Measurements from ENCODE around the gene FRYL.

FRYL gene

DNA sequence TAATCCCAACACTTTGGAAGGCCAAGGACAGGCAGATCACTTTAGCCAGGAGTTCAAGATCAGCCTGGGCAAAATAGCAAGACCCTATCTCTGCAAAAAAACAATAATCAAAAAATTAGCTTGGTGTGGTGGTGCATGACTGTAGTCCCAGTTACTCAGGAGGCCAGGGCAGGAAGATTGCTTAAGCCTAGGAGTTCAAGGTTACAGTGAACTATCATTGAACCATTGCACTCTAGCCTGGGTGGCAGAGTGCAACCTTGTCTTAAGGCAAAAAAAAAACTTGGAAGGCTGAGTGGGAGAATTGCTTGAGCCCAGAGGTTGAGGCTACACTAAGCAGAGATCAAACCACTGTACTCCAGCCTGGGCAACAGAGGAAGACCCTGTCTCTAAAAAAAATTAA is 5.2 kb upstream of the FRYL start:
- H3K4me3 ChIP-seq (ENCODE audit: low read length in 2 of 2) = no peak overlapping the region
- H3K9me3 ChIP-seq (ENCODE audit: control insufficient read depth in 2 of 2, low read length in 2 of 2) = no peaks in the 10 kb centered on the region
- no peaks in the 10 kb centered on the region for H3K36me3 ChIP-seq (ENCODE audit: control insufficient read depth in 2 of 2, insufficient read depth in 2 of 2, low read length in 2 of 2)
- peaks cover 5% of the 10 kb centered on the region for H3K4me1 ChIP-seq (ENCODE audit: control insufficient read depth, insufficient read depth, low read length)
- H3K9ac ChIP-seq (ENCODE audit: low read length in 2 of 2) = no peak overlapping the region
- H3K27ac ChIP-seq (ENCODE audit: low read length) = no peak overlapping the region
- H3K27me3 ChIP-seq (ENCODE audit: control insufficient read depth in 1 of 2, insufficient read depth in 2 of 2, low read length in 2 of 2) = no peaks in the 10 kb centered on the region

DNA sequence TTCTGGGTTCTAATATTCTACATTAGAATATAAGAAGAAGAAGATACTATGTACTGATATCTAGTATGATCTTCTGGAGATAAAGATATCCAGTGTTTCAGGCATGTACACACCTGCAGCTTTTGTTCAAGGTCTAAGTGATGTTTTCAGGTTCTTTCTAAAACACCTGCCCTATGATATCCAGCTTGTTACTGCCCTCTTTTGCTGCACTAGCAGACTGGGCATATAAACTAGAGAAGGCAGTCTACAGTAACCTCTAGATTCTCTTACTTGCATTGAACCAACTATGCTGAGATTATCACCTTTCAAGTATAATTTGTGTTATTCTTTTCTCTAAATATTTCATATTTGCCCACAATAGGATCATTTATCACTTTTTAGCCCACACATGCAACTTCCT is 1.9 kb upstream of the FRYL start:
- Histone ChIP-seq H3K9ac (ENCODE audit: low read length in 2 of 2) (no peak overlapping the region), H3K9me3 (ENCODE audit: control insufficient read depth in 2 of 2, low read length in 2 of 2) (no peaks in the 10 kb centered on the region), H3K27me3 (ENCODE audit: control insufficient read depth in 1 of 2, insufficient read depth in 2 of 2, low read length in 2 of 2) (no peaks in the 10 kb centered on the region), H3K4me1 (ENCODE audit: control insufficient read depth, insufficient read depth, low read length) (peaks cover 17% of the 10 kb centered on the region), H3K36me3 (ENCODE audit: control insufficient read depth in 2 of 2, insufficient read depth in 2 of 2, low read length in 2 of 2) (no peaks in the 10 kb centered on the region), H3K4me3 (ENCODE audit: low read length in 2 of 2) (no peak overlapping the region), H3K27ac (ENCODE audit: low read length) (no peak overlapping the region)

DNA sequence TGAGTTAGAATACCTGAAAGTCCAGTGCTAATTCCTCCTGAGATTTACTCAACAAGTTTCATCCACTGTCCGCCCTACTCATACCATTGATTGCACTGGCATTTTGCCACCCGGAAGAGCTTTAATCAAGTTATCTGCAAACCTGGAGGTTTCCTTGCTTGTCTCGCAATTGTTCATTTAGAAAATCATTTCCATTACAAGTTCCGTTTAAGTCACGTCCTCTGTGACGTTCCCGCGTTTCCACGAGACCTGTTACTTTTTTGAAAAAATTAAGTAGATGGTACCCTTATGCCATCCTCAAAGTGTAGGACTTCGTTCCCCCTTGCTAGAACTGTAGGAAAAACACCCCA is 761 bp upstream of the FRYL start:
- Histone ChIP-seq H3K9me3 (ENCODE audit: control insufficient read depth in 2 of 2, low read length in 2 of 2) (no peaks in the 10 kb centered on the region), H3K9ac (ENCODE audit: low read length in 2 of 2) (peak overlapping the region; percentile 60 to 87), H3K27me3 (ENCODE audit: control insufficient read depth in 1 of 2, insufficient read depth in 2 of 2, low read length in 2 of 2) (no peaks in the 10 kb centered on the region), H3K36me3 (ENCODE audit: control insufficient read depth in 2 of 2, insufficient read depth in 2 of 2, low read length in 2 of 2) (no peaks in the 10 kb centered on the region), H3K4me3 (ENCODE audit: low read length in 2 of 2) (peak overlapping the region; percentile 75 to 82), H3K27ac (ENCODE audit: low read length) (peak overlapping the region; percentile 76), H3K4me1 (ENCODE audit: control insufficient read depth, insufficient read depth, low read length) (peaks cover 20% of the 10 kb centered on the region)

DNA sequence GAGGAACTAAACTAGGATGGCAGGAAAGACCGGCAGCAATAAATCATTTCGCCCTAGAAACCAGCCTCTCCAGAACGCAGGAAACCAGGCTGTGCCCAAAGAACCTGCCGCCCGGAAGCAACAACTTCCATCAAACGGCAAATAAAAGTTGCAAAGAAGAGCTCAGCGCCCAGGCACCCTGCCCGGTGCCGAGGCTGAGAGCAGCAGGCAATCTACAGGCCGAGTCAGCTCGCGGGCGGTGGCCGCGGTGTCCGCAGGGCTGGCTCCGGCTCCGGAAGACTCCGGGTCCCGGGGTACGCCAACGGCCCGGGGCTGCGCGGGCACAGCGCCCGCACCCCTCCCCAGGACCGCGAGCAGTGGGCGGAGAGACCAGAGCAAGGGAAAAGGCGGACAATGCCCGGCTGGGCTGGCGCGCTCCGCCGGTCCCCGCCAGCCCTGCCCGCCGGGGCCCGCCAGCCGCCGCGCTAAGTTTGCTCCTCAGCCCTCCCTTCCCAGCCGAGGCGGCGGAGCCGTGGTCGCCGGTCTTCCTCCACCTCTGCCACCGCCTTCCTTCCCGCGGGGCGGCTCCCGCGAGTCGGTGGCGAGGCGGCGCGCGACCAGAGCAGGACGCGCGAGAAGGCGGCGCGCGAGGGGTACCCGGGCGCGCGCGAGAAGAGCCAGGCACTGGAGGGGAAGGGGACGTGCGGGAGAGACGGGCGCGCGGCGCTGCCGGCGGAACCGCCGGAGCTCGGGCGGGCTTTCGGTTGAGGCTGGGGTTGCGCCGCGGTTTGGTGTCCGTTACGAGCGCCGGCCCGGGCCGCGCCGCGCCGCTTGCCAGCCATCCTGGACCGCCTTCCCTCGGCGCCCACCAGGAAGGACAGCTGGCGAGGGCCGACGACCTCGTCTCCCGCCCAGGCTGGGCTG is 733 bp downstream of the FRYL start:
- H3K27ac ChIP-seq (ENCODE audit: low read length) = peak overlapping the region; percentile 90
- no peaks in the 10 kb centered on the region for H3K9me3 ChIP-seq (ENCODE audit: control insufficient read depth in 2 of 2, low read length in 2 of 2)
- no peaks in the 10 kb centered on the region for H3K27me3 ChIP-seq (ENCODE audit: control insufficient read depth in 1 of 2, insufficient read depth in 2 of 2, low read length in 2 of 2)
- peaks cover 20% of the 10 kb centered on the region for H3K4me1 ChIP-seq (ENCODE audit: control insufficient read depth, insufficient read depth, low read length)
- no peaks in the 10 kb centered on the region for H3K36me3 ChIP-seq (ENCODE audit: control insufficient read depth in 2 of 2, insufficient read depth in 2 of 2, low read length in 2 of 2)
- peak overlapping the region; percentile 84 to 87 for H3K9ac ChIP-seq (ENCODE audit: low read length in 2 of 2)
- peak overlapping the region; percentile 85 to 92 for H3K4me3 ChIP-seq (ENCODE audit: low read length in 2 of 2)

DNA sequence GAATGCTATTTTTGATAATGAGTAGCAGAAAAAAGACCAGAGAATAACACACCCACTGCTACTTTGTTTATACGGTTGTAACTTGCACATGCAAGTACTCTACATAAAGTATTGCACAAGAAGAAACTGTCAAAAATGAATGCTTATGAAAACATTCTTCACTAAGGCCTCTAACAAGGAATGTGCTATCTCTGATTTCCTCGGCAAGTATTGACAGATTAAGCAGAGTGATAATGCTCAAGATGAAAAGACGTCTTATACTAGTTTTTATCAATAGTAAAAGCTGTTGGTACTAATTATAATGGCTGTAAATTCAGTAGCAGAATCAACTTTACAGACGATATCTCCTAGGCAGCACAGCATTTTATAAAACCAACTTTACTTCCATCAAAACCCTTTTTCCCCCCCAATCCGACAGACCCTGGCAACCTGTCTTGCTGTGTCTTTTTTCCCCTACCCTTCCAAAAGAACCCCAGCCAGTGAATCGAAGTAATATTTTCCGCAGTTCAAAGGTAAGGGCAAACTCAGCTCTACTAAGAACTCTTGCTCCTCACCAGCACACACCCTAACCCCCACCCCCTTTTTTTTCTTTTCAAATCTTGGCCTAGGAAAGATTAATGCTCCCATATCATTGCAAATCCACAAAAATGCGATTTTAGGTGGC is 1.5 kb downstream of the FRYL start:
- H3K27me3 ChIP-seq (ENCODE audit: control insufficient read depth in 1 of 2, insufficient read depth in 2 of 2, low read length in 2 of 2) = no peaks in the 10 kb centered on the region
- H3K9me3 ChIP-seq (ENCODE audit: control insufficient read depth in 2 of 2, low read length in 2 of 2) = no peaks in the 10 kb centered on the region
- H3K9ac ChIP-seq (ENCODE audit: low read length in 2 of 2) = peak overlapping the region; percentile 84 to 87
- no peaks in the 10 kb centered on the region for H3K36me3 ChIP-seq (ENCODE audit: control insufficient read depth in 2 of 2, insufficient read depth in 2 of 2, low read length in 2 of 2)
- peak overlapping the region; percentile 85 to 92 for H3K4me3 ChIP-seq (ENCODE audit: low read length in 2 of 2)
- H3K27ac ChIP-seq (ENCODE audit: low read length) = peak overlapping the region; percentile 90
- peaks cover 20% of the 10 kb centered on the region for H3K4me1 ChIP-seq (ENCODE audit: control insufficient read depth, insufficient read depth, low read length)

DNA sequence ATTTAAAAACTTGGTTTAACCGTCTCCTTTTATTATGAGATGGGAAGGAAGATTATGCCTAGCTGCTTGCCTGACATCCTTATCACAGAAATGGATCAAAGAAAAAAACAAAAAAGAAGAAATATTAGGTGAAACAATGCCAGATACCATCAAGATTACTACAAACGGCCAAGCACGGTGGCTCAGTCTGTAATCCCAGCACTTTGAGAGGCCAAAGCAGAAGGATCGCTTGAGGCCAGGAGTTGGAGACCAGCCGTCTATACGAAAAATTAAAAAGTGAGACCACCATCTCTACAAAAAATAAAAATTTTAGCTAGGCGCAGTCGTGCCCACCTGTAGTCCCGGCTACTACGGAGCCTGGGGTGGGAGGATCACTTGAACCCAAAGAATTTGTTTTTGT is 2.3 kb downstream of the FRYL start:
- Histone ChIP-seq H3K36me3 (ENCODE audit: control insufficient read depth in 2 of 2, insufficient read depth in 2 of 2, low read length in 2 of 2) (no peaks in the 10 kb centered on the region), H3K27ac (ENCODE audit: low read length) (no peak overlapping the region), H3K9ac (ENCODE audit: low read length in 2 of 2) (no peak overlapping the region), H3K4me1 (ENCODE audit: control insufficient read depth, insufficient read depth, low read length) (peaks cover 20% of the 10 kb centered on the region), H3K4me3 (ENCODE audit: low read length in 2 of 2) (peak overlapping the region in 1 of 2 donors; percentile 55), H3K9me3 (ENCODE audit: control insufficient read depth in 2 of 2, low read length in 2 of 2) (no peaks in the 10 kb centered on the region), H3K27me3 (ENCODE audit: control insufficient read depth in 1 of 2, insufficient read depth in 2 of 2, low read length in 2 of 2) (no peaks in the 10 kb centered on the region)

DNA sequence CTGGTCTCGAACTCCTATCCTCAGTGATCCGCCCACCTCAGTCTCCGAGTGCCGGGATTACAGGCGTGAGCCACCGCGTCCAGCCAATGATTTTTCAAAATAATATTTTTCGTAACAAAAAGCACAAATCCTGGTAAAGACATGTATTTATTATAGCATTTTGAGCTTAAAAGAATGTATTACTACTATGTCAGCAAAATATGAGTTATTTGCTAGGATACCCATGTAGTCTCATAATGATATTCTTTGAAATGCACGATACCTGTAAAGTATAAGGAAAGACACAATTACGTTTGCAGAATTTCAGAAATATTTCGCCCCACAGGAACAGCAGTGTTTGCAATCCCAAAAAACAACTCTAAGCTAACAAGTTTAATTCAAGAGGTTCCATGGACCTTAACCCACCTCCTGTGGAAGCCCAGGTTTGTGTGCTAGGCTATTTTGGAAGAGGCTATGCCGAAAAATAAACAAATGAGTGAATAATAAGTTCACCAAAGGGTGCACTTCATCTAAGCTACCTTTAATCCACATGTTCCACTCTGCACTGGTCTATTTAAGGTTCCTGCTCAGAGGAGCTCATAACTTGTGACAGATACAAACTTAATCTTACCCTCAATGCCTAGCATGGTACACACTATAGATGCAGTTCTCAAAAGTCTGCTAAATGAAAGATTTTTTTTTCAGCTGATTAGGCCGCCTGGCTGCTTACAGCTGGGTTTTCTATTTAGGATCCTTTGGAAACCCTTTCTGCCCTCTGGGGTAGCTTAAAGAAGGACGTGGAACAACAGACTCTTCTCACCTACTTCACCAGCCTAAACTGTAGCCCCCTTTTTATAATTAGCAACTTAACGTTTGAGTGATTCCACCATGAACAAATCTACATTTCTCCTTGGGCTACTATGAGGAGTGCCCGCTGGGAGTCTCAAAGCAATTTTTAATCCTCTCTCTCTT is 5.0 kb downstream of the FRYL start:
- Histone ChIP-seq H3K9ac (ENCODE audit: low read length in 2 of 2) (no peak overlapping the region), H3K27ac (ENCODE audit: low read length) (no peak overlapping the region), H3K4me1 (ENCODE audit: control insufficient read depth, insufficient read depth, low read length) (peaks cover 15% of the 10 kb centered on the region)

DNA sequence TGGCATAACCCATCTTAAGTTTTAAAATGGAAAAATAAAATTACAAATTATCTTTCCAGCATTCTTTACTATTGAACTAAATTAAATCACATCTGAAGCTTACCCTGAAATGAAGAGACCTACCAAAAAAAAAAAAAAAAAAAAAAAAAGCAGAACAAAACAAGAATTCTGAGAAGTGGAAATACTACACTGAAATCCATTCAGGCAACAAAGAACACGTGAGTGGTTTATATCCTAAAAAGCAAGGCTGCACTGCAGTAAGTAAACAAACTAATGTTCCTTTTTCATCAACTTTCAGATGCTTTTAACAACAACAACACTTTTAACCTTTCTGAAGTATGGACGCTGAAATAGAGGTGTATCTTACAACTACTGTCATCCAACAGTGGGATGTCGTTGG is 7.5 kb downstream of the FRYL start:
- H3K27me3 ChIP-seq (ENCODE audit: control insufficient read depth in 1 of 2, insufficient read depth in 2 of 2, low read length in 2 of 2) = no peaks in the 10 kb centered on the region
- no peak overlapping the region for H3K9ac ChIP-seq (ENCODE audit: low read length in 2 of 2)
- H3K27ac ChIP-seq (ENCODE audit: low read length) = no peak overlapping the region
- no peaks in the 10 kb centered on the region for H3K36me3 ChIP-seq (ENCODE audit: control insufficient read depth in 2 of 2, insufficient read depth in 2 of 2, low read length in 2 of 2)
- H3K9me3 ChIP-seq (ENCODE audit: control insufficient read depth in 2 of 2, low read length in 2 of 2) = no peaks in the 10 kb centered on the region
- no peak overlapping the region for H3K4me3 ChIP-seq (ENCODE audit: low read length in 2 of 2)
- H3K4me1 ChIP-seq (ENCODE audit: control insufficient read depth, insufficient read depth, low read length) = peaks cover 6% of the 10 kb centered on the region

More for the DNA sequence above, 5.0 kb downstream of the FRYL start:
- H3K4me3 ChIP-seq (ENCODE audit: low read length in 2 of 2) = no peak overlapping the region
- no peaks in the 10 kb centered on the region for H3K27me3 ChIP-seq (ENCODE audit: control insufficient read depth in 1 of 2, insufficient read depth in 2 of 2, low read length in 2 of 2)
- H3K36me3 ChIP-seq (ENCODE audit: control insufficient read depth in 2 of 2, insufficient read depth in 2 of 2, low read length in 2 of 2) = no peaks in the 10 kb centered on the region
- no peaks in the 10 kb centered on the region for H3K9me3 ChIP-seq (ENCODE audit: control insufficient read depth in 2 of 2, low read length in 2 of 2)

DNA sequence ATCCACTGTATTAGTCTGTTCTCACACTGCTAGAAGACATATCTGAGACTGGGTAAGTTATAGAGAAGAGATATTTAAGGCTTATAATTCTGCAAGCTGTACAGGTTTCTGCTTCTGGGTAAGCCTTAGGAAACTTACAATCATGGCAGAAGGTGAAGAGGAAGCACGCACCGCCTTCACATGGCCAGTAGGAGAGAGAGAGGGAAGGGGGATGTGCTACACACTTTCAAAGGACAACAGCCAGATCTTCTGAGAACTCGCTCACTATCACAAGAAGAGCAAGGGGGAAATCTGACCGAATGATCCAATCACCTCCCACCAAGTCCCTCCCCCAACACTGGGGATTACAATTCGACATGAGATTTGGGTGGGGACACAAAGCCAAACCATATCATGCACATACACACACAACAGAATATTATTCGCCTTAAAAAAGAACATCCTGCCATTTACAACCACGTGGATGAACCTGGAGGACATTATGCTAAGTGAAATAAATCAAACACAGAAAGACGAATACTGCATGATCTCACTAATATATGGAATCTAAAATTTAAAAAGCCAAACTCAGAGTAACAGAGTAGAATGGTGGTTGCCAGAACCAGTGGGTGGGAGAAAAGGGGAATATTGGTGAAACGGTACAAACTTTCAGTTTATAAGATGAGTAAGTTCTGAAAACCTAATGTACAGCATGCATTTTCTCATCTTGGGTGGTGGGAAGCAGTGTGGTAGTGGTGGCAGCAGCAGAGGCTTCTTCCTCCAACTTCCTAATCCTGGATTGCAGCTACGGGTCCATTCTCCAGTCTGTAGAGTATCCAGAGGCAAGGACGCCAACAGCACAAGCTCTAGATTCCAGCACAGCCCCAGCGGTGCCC is 12.8 kb downstream of the FRYL start:
- no peaks in the 10 kb centered on the region for H3K9me3 ChIP-seq (ENCODE audit: control insufficient read depth in 2 of 2, low read length in 2 of 2)
- H3K4me3 ChIP-seq (ENCODE audit: low read length in 2 of 2) = no peak overlapping the region
- no peaks in the 10 kb centered on the region for H3K36me3 ChIP-seq (ENCODE audit: control insufficient read depth in 2 of 2, insufficient read depth in 2 of 2, low read length in 2 of 2)
- H3K27ac ChIP-seq (ENCODE audit: low read length) = no peak overlapping the region
- no peaks in the 10 kb centered on the region for H3K27me3 ChIP-seq (ENCODE audit: control insufficient read depth in 1 of 2, insufficient read depth in 2 of 2, low read length in 2 of 2)
- H3K9ac ChIP-seq (ENCODE audit: low read length in 2 of 2) = no peak overlapping the region
- H3K4me1 ChIP-seq (ENCODE audit: control insufficient read depth, insufficient read depth, low read length) = peaks cover 3% of the 10 kb centered on the region

All from stomach smooth muscle (tissue), 2 donors.